DMS153 treated with DMSO at 0.1 percent for 48 hours (cell line): ENCODE data around the gene ATP7B.

ENCODE experiments used
- DNase-seq: peaks from one replicate; lab custom pipeline; 2025; ENCODE audit not compliant: unreplicated experiment; lab: John Stamatoyannopoulos, UW

The ATP7B gene

GRCh38 chr13:51953347-51954195 is 57.7 kb downstream of the ATP7B start:
- DNase-seq, result no peak

- no peak for DNase-seq
These were observed 60.5 kb downstream of the ATP7B start for GRCh38 chr13:51950722-51951121.

GRCh38 chr13:51946163-51946669 is 65.0 kb downstream of the ATP7B start:
- no peak for DNase-seq

- DNase-seq, result no peak
These were observed 66.1 kb downstream of the ATP7B start for GRCh38 chr13:51945149-51945548.

- no peak for DNase-seq
These were observed 66.8 kb downstream of the ATP7B start for GRCh38 chr13:51944428-51944827.

GRCh38 chr13:51943721-51944120 is 67.5 kb downstream of the ATP7B start:
- no peak for DNase-seq

GRCh38 chr13:51942189-51942588 is 69.1 kb downstream of the ATP7B start:
- peak; percentile 74 for DNase-seq

GRCh38 chr13:51938454-51938853 is 72.8 kb downstream of the ATP7B start:
- no peak for DNase-seq

- DNase-seq, result no peak
These were observed 73.6 kb downstream of the ATP7B start for GRCh38 chr13:51937320-51938290.

GRCh38 chr13:51935326-51936171 is 75.7 kb downstream of the ATP7B start:
- DNase-seq, result no peak

GRCh38 chr13:51934461-51935087 is 76.7 kb downstream of the ATP7B start:
- DNase-seq, result no peak

GRCh38 chr13:51933466-51934058 is 77.7 kb downstream of the ATP7B start:
- no peak for DNase-seq

GRCh38 chr13:51932231-51932630 is 79.0 kb downstream of the ATP7B start:
- no peak for DNase-seq

- no peak for DNase-seq
These were observed 79.6 kb downstream of the ATP7B start for GRCh38 chr13:51931606-51932005.

- DNase-seq, result no peak
These were observed 81.6 kb downstream of the ATP7B start for GRCh38 chr13:51929699-51930098.

GRCh38 chr13:51928231-51928630 is 83.0 kb downstream of the ATP7B start:
- DNase-seq, result peak; percentile 70

- no peak for DNase-seq
These were observed 84.1 kb downstream of the ATP7B start for GRCh38 chr13:51927129-51927528.

- DNase-seq, result no peak
These were observed 84.7 kb downstream of the ATP7B start for GRCh38 chr13:51926528-51926885.

- DNase-seq, result no peak
These were observed 85.3 kb downstream of the ATP7B start for GRCh38 chr13:51925865-51926527.
